Measurements from ENCODE around the gene KPNA3. TPM values are rescaled to one million over a fixed set of nuclear protein-coding genes. Genes with fewer than 3 reads are reported as not detected.

KPNA3 gene
- total and polyA plus RNA-seq, 2 donors (not counting 1 experiment from before 2014, with no cell fraction given): 37.0 to 68.3 TPM

DNA sequence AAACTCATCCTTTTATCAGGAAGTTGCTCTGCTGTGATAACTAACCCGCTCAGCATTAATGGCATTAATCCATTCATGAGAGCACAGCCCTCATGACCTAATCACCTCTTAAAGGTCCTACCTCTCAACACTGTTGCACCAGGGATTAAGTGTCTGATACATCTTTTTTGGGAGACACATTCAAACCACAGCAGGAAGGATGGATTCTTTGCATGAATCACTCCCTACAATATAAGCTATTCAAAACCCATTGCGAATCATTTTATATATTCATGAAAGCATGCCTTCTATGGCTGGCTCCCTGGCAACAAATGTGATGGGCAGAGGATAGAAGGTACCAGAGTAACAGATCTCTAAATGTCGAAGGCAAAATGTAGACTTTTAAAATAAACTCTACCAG lies 136.6 kb downstream of the KPNA3 start:
- Histone ChIP-seq H3K27me3 (ENCODE audit: control insufficient read depth, insufficient read depth, low read length) (no peaks in the 10 kb centered on the region), H3K9ac (ENCODE audit: insufficient read depth, low read length) (no peak overlapping the region), H3K4me3 (replicated peaks in 1 of 4; ENCODE audit: control extremely low read depth in 1 of 4, insufficient read depth in 1 of 4, low read depth in 3 of 4, low read length in 4 of 4) (no peak overlapping the region), H3K4me1 (ENCODE audit: control insufficient read depth, extremely low read depth, insufficient read depth, low read length) (peaks cover 2% of the 10 kb centered on the region), H3K4me2 (ENCODE audit: extremely low read depth, insufficient read depth, low read length) (no peak overlapping the region), H3K9me3 (ENCODE audit: control insufficient read depth, insufficient read depth, low read depth, low read length) (no peaks in the 10 kb centered on the region), H3K27ac (ENCODE audit: insufficient read depth, low read length) (no peak overlapping the region), H4K20me1 (ENCODE audit: control insufficient read depth, extremely low read depth, insufficient read depth, low read length) (no peaks in the 10 kb centered on the region), H2AFZ (ENCODE audit: low read length) (no peak overlapping the region), H3K36me3 (ENCODE audit: control insufficient read depth, insufficient read depth, low read length) (peaks cover 3% of the 10 kb centered on the region), H3K79me2 (ENCODE audit: control insufficient read depth, insufficient read depth, low read length) (no peaks in the 10 kb centered on the region)
- TF ChIP-seq, protein P1, sequence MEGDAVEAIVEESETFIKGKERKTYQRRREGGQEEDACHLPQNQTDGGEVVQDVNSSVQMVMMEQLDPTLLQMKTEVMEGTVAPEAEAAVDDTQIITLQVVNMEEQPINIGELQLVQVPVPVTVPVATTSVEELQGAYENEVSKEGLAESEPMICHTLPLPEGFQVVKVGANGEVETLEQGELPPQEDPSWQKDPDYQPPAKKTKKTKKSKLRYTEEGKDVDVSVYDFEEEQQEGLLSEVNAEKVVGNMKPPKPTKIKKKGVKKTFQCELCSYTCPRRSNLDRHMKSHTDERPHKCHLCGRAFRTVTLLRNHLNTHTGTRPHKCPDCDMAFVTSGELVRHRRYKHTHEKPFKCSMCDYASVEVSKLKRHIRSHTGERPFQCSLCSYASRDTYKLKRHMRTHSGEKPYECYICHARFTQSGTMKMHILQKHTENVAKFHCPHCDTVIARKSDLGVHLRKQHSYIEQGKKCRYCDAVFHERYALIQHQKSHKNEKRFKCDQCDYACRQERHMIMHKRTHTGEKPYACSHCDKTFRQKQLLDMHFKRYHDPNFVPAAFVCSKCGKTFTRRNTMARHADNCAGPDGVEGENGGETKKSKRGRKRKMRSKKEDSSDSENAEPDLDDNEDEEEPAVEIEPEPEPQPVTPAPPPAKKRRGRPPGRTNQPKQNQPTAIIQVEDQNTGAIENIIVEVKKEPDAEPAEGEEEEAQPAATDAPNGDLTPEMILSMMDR (conservative IDR thresholded peaks at IDR 0.05 in 1 of 2, IDR thresholded peaks at IDR 0.05 in 1 of 2; ENCODE audit: low read depth in 1 of 2, low read length in 2 of 2): no peak
- TF ChIP-seq EZH2 (IDR thresholded peaks at IDR 0.05; ENCODE audit: low read length, missing control alignments): no peak
- DNase-seq (ENCODE audit: low read depth in 2 of 2): peak in 1 of 2 donors; percentile 11

DNA sequence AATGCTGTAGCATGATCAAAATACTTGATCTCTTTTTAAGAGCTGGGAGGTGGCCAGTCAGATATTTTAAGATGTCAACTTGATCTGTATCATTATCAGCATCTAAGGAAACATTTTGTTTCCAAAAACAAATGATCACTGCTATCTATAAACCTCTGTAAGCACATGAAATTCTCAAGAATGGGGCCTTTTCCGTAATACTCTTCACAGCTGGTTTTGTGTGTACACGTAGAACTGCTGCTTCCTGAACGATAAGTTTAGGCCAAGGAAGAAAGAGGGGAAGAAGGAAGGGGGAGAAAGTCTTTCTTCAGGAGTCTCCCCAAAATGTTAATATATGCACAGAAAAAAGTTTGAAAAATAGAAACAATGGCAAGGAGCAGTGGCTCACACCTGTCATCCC lies 138.5 kb downstream of the KPNA3 start:
- no peaks in the 10 kb centered on the region for H3K36me3 ChIP-seq (ENCODE audit: control insufficient read depth, insufficient read depth, low read length)
- no peaks in the 10 kb centered on the region for H3K79me2 ChIP-seq (ENCODE audit: control insufficient read depth, insufficient read depth, low read length)
- no peak overlapping the region for H2AFZ ChIP-seq (ENCODE audit: low read length)
- no peak overlapping the region for H3K4me2 ChIP-seq (ENCODE audit: extremely low read depth, insufficient read depth, low read length)
- DNase-seq (ENCODE audit: low read depth in 2 of 2): no peak
- H3K4me3 ChIP-seq (replicated peaks in 1 of 4; ENCODE audit: control extremely low read depth in 1 of 4, insufficient read depth in 1 of 4, low read depth in 3 of 4, low read length in 4 of 4): no peak overlapping the region
- TF ChIP-seq EZH2 (IDR thresholded peaks at IDR 0.05; ENCODE audit: low read length, missing control alignments): no peak
- TF ChIP-seq, protein P1 (conservative IDR thresholded peaks at IDR 0.05 in 1 of 2, IDR thresholded peaks at IDR 0.05 in 1 of 2; ENCODE audit: low read depth in 1 of 2, low read length in 2 of 2): no peak
- no peaks in the 10 kb centered on the region for H3K27me3 ChIP-seq (ENCODE audit: control insufficient read depth, insufficient read depth, low read length)
- no peak overlapping the region for H3K27ac ChIP-seq (ENCODE audit: insufficient read depth, low read length)
- peaks cover 8% of the 10 kb centered on the region for H3K4me1 ChIP-seq (ENCODE audit: control insufficient read depth, extremely low read depth, insufficient read depth, low read length)
- H3K9ac ChIP-seq (ENCODE audit: insufficient read depth, low read length): no peak overlapping the region
- H3K9me3 ChIP-seq (ENCODE audit: control insufficient read depth, insufficient read depth, low read depth, low read length): no peaks in the 10 kb centered on the region
- no peaks in the 10 kb centered on the region for H4K20me1 ChIP-seq (ENCODE audit: control insufficient read depth, extremely low read depth, insufficient read depth, low read length)

DNA sequence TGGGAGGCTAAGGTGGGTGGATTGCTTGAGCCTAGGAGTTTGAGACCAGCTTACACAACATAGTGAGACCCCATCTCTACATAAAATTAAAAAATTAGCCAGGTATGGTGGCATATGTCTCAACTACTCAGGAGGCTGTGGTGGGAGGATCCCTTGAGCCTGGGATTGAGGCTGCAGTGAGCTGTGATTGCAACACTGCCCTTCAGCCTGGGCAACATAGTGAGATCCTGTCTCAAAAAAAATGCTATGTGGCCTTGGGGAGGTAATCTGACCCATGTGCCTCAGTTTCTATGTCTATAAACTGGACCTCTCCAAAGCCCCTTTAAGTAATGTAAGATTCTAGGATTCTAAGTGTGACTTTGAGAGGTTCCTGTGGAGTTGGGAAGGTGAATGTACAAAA lies 139.0 kb downstream of the KPNA3 start:
- Histone ChIP-seq H3K36me3 (ENCODE audit: control insufficient read depth, insufficient read depth, low read length) (no peaks in the 10 kb centered on the region), H3K27ac (ENCODE audit: insufficient read depth, low read length) (no peak overlapping the region)
- TF ChIP-seq EZH2 (IDR thresholded peaks at IDR 0.05; ENCODE audit: low read length, missing control alignments): no peak
- TF ChIP-seq, protein P1 (conservative IDR thresholded peaks at IDR 0.05 in 1 of 2, IDR thresholded peaks at IDR 0.05 in 1 of 2; ENCODE audit: low read depth in 1 of 2, low read length in 2 of 2): no peak

More for the DNA sequence above, 139.0 kb downstream of the KPNA3 start:
- H3K4me3 ChIP-seq (replicated peaks in 1 of 4; ENCODE audit: control extremely low read depth in 1 of 4, insufficient read depth in 1 of 4, low read depth in 3 of 4, low read length in 4 of 4): no peak overlapping the region
- no peak for DNase-seq (ENCODE audit: low read depth in 2 of 2)
- H3K9ac ChIP-seq (ENCODE audit: insufficient read depth, low read length): no peak overlapping the region
- peaks cover 8% of the 10 kb centered on the region for H3K4me1 ChIP-seq (ENCODE audit: control insufficient read depth, extremely low read depth, insufficient read depth, low read length)
- no peak overlapping the region for H3K4me2 ChIP-seq (ENCODE audit: extremely low read depth, insufficient read depth, low read length)
- H3K79me2 ChIP-seq (ENCODE audit: control insufficient read depth, insufficient read depth, low read length): no peaks in the 10 kb centered on the region
- H3K9me3 ChIP-seq (ENCODE audit: control insufficient read depth, insufficient read depth, low read depth, low read length): no peaks in the 10 kb centered on the region
- no peaks in the 10 kb centered on the region for H4K20me1 ChIP-seq (ENCODE audit: control insufficient read depth, extremely low read depth, insufficient read depth, low read length)
- H3K27me3 ChIP-seq (ENCODE audit: control insufficient read depth, insufficient read depth, low read length): no peaks in the 10 kb centered on the region
- no peak overlapping the region for H2AFZ ChIP-seq (ENCODE audit: low read length)
